Suppressor macrophage treated with lipopolysaccharide for 4 hours (primary cell): Measurements from ENCODE around the gene SLC47A2.
"Not testable (repeated sequence)": the region's sequence is repeated elsewhere in the genome, so short reads cannot be mapped to it uniquely, and the experiment has no call there.

Experiments used
- DNase-seq: peaks from one replicate; pipeline ENCODE4 v3.0.0-alpha.2; 2020

Gene SLC47A2, protein sequence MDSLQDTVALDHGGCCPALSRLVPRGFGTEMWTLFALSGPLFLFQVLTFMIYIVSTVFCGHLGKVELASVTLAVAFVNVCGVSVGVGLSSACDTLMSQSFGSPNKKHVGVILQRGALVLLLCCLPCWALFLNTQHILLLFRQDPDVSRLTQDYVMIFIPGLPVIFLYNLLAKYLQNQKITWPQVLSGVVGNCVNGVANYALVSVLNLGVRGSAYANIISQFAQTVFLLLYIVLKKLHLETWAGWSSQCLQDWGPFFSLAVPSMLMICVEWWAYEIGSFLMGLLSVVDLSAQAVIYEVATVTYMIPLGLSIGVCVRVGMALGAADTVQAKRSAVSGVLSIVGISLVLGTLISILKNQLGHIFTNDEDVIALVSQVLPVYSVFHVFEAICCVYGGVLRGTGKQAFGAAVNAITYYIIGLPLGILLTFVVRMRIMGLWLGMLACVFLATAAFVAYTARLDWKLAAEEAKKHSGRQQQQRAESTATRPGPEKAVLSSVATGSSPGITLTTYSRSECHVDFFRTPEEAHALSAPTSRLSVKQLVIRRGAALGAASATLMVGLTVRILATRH

GRCh38 chr17:19716108-19717030, at the start of gene SLC47A2:
TSS of gene SLC47A2 (minus strand) at chr17:19716584. CDS start at chr17:19716555, 29 bp downstream.
- no peak for DNase-seq

- no peak for DNase-seq
These were observed 49.6 kb upstream of the SLC47A2 start for GRCh38 chr17:19766016-19766415.

- DNase-seq = not testable (repeated sequence)
These were observed 47.6 kb upstream of the SLC47A2 start for GRCh38 chr17:19763991-19764390.

GRCh38 chr17:19763416-19763815, 47.0 kb upstream of the SLC47A2 start:
- DNase-seq = no peak

- DNase-seq = peak; percentile 46
These were observed 46.2 kb upstream of the SLC47A2 start for GRCh38 chr17:19762515-19762961.

DNA sequence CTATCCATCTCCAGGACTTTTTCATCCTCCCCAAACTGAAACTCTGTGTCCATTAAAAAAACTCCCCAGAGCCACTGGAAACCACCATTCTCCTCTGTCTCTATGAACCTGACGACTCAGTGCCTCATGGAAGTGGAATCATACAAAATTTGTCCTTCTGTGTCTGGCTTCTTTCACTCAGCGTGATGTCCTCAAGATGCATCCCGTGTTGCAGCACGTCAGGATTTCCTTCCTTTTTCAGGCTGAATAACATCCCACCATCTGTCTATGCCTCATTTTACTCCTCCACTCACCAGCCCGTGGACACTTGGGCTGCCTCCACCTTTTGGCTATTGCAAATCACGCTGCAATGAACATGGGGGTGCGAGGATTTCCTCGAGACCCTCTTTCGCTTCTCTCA, 44.4 kb upstream of the SLC47A2 start:
- peak; percentile 81 for DNase-seq

DNA sequence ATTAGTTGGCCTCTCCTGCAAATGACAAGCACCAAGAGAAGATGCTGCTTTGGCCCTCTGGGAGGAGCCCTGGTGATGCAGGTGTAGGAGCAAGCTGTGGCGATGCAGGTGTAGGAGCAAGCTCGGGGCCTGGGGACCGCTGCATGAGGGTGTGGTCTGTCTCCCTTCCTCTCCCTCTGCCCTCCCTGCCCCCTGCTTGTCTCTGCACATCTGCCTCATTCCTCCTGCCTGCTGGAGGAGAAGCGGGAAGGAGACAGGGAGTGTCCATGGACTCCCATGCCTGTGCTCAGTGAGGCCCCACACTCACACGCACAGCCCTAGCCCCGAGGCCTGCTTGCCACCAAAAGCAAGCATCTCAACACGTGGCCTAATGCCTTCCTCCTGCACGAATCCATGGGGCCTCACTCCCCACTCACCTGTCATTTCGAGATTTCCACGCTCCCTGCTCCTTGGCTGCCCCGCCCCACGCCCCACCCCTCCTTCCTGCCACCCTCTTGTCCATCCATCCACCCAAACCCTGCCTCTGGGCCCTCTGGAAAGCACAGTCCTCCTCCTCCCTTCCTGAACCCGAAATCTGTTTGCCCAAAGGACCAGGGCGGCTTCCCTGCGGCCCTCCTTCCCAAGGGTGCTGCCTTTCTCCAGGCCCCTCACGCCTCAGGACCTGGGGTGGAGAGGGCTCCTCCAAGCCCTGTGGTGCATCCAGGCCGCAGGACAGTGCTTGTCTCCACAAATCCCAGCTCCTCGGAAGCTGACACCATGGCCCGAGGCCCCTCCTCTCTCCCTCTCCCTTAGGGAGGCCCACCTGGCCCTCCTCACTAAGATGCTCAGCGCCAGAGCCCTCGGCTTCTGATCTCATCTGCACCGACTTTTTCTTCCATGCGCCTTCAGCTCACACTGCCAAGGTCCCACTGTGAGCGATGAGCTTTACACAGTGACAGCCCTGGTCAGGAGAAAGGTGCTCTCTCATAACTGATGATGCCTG, 43.5 kb upstream of the SLC47A2 start:
- no peak for DNase-seq

DNA sequence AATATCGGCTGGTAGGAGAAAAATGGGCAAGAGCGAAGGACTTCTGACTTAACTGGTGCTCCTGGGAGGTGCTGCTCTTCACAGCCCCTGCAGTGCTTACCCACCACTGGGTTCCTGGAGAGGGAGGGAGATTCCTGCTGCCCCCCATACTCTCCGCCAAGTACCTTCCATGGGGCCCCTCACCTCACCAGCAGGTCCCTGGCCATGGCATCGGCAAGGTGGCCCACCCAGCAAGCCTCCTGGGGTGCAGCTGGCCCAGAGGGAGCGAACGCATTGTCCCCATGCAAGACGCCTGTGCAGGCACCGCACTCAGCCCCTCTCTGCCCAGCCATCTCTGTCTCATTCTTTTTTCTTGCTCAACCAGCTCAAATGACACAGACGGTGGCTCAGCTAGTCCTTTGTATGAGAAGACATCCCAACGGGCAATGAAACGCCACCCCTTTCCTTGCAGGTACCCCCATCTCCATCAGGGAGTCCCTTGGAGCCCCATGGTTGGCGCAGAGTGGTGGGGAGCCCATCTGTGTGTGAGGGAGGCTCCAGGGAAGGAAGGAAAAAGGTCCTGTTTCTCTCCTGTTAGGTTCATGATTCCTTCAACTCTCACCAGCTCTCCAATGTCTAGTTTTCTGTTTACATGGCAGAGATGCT, 41.3 kb upstream of the SLC47A2 start:
- no peak for DNase-seq

DNA sequence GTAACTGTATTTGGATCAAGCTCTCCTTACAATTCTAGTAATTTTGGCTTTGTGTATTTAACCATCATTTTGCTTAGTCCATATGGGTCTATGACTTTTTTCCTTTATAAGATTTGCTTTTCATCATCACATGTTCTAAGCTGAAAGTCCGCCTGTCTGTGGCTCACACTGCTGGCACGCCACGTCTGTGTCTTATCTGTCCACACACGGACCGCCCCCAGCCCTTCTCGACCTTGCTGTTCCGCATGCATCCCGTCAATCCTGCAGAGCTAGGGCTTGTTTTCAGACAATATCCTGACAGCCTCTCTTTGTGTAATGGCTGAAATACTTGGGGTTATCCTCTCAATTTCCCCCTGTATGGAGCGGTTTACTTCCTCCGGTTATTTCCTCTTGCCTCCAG, 40.2 kb upstream of the SLC47A2 start:
- no peak for DNase-seq

GRCh38 chr17:19755821-19756510, 39.6 kb upstream of the SLC47A2 start:
- DNase-seq = no peak

DNA sequence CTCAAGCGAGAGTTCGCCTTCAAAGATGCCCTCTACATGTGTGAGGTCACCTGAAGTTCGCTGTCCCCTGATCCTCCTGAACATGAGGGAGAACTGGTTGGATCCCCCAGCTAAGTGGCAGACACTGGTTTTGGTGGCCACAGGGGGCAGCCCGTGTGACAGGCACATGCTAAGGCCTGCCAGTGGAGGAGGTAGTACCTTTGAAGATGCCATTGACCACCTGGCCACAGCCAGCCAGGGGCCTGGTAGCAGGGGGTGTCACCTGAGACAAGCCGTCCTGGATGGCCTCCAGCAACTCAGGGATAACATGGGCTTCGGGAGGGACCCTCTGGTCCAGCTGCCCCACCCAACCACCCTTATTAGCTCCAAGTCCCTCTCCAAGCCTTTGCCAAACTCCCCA, 39.0 kb upstream of the SLC47A2 start:
- DNase-seq = no peak

GRCh38 chr17:19753661-19754463, 37.5 kb upstream of the SLC47A2 start:
- DNase-seq = peak; percentile 10

- DNase-seq = peak; percentile 89
These were observed 36.7 kb upstream of the SLC47A2 start for GRCh38 chr17:19753051-19753509.

DNA sequence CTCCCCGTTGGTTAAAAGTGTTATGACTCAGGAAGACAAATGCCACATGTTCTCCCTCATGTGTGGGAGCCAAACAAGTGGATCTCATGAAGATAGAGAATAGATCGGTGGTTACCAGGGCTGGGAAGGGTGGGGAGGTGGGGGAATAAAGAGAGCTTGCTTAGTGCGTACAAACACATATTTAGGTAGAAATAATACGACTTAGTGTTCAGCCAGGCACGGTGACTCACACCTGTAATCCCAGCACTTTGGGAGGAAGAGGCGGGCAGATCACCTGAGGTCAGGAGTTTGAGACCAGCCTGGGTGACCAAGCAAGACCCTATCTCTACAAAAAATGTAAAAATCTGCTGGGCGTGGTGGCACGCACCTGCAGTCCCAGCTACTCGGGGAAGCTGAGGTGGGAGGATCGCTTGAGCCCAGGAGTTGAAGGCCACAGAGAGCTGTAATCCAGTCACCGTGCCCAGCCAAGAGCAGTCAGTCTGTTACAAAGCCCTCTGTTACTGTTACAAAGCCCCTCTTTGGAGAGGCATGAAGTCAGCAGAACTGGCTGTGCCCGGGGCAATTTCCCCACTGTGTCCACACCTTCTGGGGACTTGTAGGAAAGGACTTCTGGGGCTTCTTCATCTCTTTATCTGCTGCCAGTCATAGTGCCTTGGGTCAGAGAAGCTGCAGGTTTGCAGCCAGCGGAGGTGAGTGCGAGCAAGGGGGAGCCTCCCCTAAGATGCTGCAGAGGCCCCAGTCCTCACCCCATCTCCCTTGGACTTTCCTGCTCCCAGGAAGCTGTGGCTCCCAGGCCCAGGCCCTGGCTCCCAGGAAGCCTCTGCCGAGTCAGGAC, 36.0 kb upstream of the SLC47A2 start:
- DNase-seq = no peak

DNA sequence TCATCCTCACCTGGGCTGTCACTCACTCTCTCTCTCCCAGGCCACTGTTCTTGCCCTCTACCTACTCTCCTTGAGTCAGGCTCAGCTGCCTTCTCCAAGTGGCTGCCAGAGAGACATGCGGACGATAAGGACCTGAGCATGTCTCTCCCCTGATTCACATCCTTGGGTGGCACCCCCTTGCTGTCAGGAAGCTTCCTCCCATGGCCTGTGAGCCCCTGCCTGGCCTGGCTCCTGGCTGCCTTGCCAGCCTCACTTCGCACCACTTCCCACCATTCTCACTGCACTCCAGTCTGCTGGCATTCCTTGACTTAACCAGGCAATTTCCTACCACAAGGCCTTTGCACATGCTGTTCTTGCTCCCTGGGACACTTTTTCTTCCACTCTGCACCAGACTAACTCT, 34.5 kb upstream of the SLC47A2 start:
- DNase-seq = no peak

- DNase-seq = no peak
These were observed 33.7 kb upstream of the SLC47A2 start for GRCh38 chr17:19750020-19750572.

DNA sequence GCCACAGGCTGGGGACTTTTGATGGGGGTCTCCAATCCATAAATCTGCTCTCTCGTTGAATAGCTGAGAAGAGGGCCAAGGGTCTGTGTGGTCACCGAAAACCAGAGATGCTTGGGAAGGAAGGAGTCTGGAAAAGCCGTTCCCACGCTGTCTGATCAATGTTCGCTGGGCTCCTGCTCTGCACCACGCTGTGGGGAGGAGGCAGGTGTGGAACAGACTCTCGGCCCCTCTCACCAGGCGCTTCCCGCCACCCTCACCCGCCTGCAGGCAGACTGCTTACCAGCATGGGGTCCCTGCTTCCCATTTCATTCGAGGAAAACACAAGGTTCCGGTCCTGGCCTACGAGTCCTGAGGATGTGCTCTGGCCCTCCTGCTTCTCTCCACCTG, 32.4 kb upstream of the SLC47A2 start:
- DNase-seq = no peak
